ENCODE measurements around the gene PBOV1. TPM values are rescaled to one million over a fixed set of nuclear protein-coding genes. Genes with fewer than 3 reads are reported as not detected.

PBOV1 gene
- total RNA-seq, 1 experiment from 2014 or later = not detected

GRCh38 chr6:138183790-138184134, 34.5 kb downstream of the PBOV1 start:
- DNase-seq (ENCODE audit: low read depth, low spot score) = no peak
- in situ Hi-C loops (cut with HindIII; ENCODE audit: low pct_unique_long_range_greater_than_20kb, low sequenced_read_pairs) = no loop called here

GRCh38 chr6:138182939-138183789, 35.1 kb downstream of the PBOV1 start:
- in situ Hi-C loops (cut with HindIII; ENCODE audit: low pct_unique_long_range_greater_than_20kb, low sequenced_read_pairs) = no loop called here
- no peak for DNase-seq (ENCODE audit: low read depth, low spot score)

- DNase-seq (ENCODE audit: low read depth, low spot score) = no peak
- in situ Hi-C loops (cut with HindIII; ENCODE audit: low pct_unique_long_range_greater_than_20kb, low sequenced_read_pairs) = no loop called here
Measured at GRCh38 chr6:138176652-138177232, 41.5 kb downstream of the PBOV1 start.

GRCh38 chr6:138175596-138175995, 42.7 kb downstream of the PBOV1 start:
- in situ Hi-C loops (cut with HindIII; ENCODE audit: low pct_unique_long_range_greater_than_20kb, low sequenced_read_pairs) = no loop called here

More at GRCh38 chr6:138175596-138175995, 42.7 kb downstream of the PBOV1 start:
- DNase-seq (ENCODE audit: low read depth, low spot score) = no peak

Other genes starting within 250 kb of the PBOV1 start
- gene PERP, start 111.1 kb downstream of the PBOV1 start, total RNA-seq (2014; rRNA removed; shearing (Covaris generic)) = 33.1 and 38.0 TPM in 2 replicates
- 0.82 and 0.85 TPM in 2 replicates for gene ARFGEF3, start 56.6 kb downstream of the PBOV1 start, total RNA-seq (2014; rRNA removed; shearing (Covaris generic))
- gene SMIM28, start 159.4 kb upstream of the PBOV1 start, total RNA-seq (2014; rRNA removed; shearing (Covaris generic)) = not detected in 2 replicates
- 17.0 and 22.9 TPM in 2 replicates for gene HEBP2, start 185.7 kb upstream of the PBOV1 start, total RNA-seq (2014; rRNA removed; shearing (Covaris generic))

All from SK-MEL-5 (cell line).